GM21723 (cell line): Measurements from ENCODE around the gene UCN.
"Not testable (repeated sequence)": the region's sequence is repeated elsewhere in the genome, so short reads cannot be mapped to it uniquely, and the experiment has no call there.

Source experiments
- ATAC-seq: cut with Tn5 transposase; IDR thresholded peaks from one replicate; pipeline ENCODE4 v1.9.1; 2021; ENCODE audit warnings: mild to moderate bottlenecking, moderate library complexity; ENCODE audit not compliant: unreplicated experiment

UCN gene

DNA sequence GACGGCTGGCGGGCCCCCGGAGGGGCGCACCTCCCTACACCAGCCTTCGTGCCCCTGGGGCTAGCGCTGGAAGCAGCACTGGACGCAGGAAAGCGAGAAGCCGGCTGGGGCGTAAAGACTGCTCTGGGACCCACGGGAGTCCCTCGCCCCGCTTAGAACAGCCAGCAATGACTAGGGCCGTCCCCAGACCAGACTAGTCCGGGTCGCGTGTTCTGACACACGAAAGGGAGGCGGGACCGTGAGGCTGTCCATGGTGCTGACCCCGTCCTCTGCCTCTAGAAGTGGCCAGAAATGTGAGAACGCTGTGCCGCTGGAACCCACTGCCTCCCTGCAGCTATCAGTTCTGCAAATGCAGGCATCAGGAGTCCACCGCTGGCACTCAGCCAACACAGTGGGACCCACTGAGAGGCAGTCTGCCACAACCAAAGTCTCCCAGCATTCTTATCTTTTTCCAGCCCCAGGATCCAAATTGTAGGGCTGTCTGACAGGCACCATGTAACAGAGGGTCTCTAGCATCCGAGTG is at the start of gene UCN:
Gene UCN (minus strand): TSS at position 87 of the 523 bp plus-strand sequence. CDS start 550 bp downstream, outside the sequence.
- ATAC-seq, result no peak

DNA sequence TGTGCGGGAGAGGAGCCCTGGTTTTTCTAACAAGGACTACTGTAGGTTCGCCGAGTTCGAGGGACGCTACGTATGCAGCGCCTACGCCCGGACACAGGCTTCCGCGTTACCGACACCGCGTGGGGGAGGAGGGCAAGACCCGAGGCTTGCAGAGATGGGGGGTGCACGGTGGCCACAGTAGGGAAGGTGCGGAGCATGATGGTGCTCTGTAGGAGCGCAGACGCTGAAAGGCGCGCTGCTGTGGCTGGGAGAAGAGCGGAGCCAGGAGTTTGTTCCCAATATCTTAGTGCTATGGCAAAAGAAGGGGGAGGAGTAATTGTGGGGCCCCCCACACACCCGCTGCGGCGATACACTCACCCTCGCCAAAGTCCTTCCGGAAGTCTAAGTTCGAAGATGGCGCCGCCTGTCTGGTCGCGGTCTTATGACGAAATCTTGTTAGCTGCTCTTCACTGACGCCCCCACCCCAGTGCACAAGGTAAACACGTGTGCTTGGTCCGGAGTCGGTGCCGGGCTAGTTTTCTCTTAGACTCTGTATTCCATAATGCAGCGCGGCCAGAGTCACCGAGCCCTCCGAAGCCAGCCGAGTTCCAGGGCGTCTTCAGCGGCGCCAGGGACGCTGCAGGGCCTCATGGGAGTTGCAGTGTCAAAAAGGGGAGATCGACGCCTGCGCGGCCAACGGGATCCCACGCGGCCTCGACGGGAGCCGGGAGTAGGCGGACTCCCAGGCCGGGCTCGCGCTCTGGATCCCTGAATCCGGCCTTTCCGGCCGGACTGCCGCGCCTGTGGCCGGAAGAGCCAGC is 48.3 kb upstream of the UCN start, which contains the start of gene GTF3C2:
Gene GTF3C2 (minus strand): TSS at position 383 of the 800 bp plus-strand sequence. CDS start 13,210 bp downstream, outside the sequence.
- peak; percentile 80 for ATAC-seq

DNA sequence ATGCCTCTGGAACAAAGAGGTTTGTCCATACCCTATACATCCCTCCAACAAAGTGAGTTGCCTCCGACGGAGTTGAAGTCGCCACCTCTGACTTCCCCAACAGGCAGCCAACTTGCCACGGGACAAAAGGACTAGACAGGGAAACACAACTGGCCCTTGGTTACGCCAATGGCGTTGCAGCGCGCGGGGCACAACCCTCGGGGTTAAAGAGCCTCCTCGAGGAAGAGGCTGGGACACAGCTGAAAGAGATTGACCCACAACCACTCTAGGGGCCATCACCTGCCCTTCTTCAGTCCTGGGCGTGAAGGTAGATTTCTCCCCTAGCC is 47.8 kb upstream of the UCN start:
- peak; percentile 30 for ATAC-seq

DNA sequence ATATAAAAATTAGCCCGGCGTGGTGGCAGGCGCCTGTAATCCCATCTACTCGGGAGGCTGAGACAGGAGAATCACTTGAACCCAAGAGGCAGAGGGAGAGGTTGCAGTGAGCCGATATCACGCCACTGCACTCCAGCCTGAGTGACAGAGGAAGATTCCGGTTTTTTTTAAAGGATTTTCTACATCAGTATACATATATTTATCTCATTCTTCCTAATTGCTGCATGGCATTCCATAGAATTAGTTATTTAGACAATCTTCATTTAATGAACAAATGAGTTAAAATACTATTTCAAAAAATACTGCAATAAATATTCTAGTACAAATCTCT is 46.3 kb upstream of the UCN start:
- ATAC-seq, result no peak

- no peak for ATAC-seq
Measured at GRCh38 chr2:27353762-27354596, 45.7 kb upstream of the UCN start.

- not testable (repeated sequence) for ATAC-seq
Measured at GRCh38 chr2:27353386-27353761, 45.1 kb upstream of the UCN start.

DNA sequence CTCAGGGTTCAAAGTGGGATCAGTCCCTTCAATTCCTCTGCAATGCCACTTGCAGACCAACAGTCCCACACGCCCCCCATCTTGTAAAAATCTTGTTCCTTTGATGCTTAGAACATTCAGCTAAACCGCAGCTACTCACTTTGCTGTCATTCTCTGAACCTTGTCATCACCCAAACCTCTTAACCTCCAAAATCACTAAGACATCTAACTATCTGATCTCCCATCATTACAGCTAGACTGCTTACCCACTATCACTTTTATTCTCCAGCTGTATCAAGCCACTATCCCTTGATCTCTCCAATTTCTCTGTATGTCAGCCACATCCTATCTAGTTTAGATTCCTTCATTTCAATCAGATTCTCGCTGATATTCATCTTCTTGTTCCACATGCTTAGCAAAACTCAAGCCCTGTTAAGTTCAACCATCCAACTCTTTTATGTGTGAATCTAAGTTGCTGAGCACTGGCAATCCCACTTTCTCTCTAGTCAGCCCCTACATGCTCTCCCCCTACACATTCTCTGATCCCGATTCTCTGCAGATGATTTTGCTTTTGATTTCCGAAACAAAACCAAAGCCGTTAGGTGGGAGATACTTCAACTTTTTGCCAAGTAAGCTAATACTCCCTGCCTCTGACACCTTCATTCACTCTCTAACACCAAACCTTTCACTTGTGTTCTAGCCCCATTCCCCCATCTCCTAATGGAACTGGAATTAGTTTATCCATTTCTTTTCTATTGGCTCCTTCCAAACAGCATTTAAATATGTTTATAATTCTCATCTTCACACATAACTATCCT is 43.8 kb upstream of the UCN start:
- ATAC-seq, result no peak

DNA sequence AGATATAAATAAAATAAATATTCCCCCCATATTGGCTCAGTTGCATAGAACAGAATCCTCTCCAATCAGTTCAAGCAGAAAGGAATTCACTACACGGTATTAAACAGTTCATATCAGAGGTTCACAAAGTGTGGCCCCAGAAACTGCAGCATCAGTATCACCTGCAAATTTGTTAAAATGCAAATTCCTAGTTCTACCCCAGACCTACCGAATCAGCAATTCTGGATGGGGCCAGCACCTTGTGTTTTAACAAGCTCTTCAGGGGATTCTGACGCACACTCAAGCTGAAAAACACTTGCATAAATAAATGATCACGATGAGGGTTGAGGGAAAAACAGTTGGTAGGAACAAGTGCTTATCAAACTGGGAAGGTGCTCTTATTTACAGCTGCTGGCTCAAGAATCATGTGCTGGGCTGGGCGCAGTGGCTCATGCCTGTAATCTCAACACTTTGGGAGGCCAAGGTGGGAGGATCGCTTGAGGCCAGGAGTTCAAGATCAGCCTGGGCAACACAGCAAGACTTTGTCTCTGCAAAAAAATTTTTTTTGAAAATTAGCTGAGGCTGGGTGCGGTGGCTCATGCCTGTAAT is 42.0 kb upstream of the UCN start:
- no peak for ATAC-seq

GRCh38 chr2:27347641-27348040 is 39.4 kb upstream of the UCN start:
- ATAC-seq, result no peak

DNA sequence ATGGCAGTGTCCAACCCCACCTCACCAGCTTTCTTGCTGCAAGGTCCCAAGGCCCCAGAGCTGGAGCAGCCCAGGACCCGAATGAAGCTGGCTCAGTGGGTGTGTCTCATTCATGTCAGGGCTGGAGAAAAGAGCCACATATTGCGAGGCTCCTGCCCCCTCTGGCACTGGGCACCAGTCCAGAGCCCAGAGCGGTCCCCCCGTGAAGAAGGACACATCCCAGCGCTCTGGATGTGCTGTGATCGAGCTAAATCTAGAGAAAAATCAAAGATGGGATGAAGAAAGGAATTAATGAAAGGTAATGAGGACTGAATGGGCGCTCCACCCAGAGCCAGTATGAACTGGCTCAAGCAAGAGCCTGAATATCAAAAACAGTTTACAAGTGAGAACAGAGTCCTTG is 27.9 kb upstream of the UCN start:
- ATAC-seq, result no peak

- no peak for ATAC-seq
Measured at GRCh38 chr2:27335311-27335710, 27.1 kb upstream of the UCN start.

DNA sequence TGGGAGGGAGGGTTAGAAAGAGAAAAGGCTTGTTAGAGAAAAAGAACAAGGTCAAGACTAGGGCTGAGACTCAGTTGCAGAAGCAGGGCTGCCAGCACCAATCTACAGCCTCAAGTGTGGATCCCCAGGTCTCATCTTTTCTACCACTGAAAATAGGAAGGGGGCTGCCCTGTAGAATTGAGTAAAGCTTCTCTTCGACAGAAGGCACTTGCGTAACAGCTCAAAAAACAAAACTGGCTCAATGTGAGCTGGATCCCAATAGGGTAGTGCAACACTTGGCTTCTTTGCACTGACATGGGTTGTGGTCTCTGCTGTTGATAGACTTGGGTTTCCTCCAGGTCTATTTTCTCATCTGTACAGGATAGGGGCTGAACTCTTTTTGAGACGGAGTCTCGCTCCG is 16.5 kb upstream of the UCN start:
- ATAC-seq, result no peak

- ATAC-seq, result no peak
Measured at GRCh38 chr2:27323596-27324285, 15.5 kb upstream of the UCN start.

- ATAC-seq, result peak; percentile 89
Measured at GRCh38 chr2:27322766-27323595, 14.7 kb upstream of the UCN start, which contains the start of gene MPV17. Gene MPV17, minus strand, starts transcription at chr2:27323097. Its CDS starts 580 bp downstream, at chr2:27322517.

- ATAC-seq, result peak; percentile 40
Measured at GRCh38 chr2:27322301-27322765, 14.1 kb upstream of the UCN start.

DNA sequence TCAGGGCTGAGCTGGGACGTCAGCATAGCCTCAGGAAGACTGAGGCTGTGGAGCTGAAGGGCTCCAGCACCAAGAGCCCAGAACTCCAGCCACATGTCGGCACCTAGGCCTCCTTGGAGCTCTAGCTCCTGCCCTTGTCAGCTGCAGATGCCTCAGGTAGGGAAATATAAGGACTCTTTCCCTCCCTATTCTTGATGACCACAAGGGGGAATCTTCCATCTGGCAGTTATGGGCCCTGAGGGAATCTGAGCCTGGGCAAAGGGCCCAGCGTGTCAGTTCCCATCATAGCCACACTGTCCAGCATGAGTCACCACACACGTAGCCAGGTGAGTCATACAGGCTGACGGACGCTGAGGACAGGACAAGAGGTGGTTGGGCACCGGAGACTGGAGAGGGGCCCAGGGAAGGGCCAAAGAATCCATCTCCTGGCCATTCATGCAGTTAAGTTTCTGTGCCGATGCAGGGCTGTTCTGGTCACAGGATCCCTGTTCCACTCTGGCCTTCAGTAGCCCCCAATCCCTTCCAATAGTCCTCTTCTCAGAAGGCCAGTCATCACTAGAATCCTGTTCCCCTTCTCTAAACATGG is 12.8 kb upstream of the UCN start:
- ATAC-seq, result no peak

DNA sequence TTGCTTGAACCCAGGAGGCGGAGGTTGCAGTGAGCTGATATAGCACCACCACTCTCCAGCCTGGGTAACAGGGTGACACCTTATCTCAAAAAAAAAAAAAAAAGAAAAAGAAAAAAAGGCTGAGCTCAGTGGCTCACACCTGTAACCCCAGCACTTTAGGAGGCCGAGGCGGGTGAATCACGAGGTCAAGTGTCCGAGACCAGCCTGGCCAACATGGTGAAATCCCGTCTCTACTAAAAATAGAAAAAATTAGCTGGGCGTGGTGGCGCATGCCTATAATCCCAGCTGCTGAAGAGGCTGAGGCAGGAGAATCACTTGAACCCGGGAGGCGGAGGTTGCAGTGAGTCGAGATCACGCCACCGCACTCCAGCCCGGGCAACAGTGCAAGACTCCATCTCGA is 11.6 kb upstream of the UCN start:
- not testable (repeated sequence) for ATAC-seq

DNA sequence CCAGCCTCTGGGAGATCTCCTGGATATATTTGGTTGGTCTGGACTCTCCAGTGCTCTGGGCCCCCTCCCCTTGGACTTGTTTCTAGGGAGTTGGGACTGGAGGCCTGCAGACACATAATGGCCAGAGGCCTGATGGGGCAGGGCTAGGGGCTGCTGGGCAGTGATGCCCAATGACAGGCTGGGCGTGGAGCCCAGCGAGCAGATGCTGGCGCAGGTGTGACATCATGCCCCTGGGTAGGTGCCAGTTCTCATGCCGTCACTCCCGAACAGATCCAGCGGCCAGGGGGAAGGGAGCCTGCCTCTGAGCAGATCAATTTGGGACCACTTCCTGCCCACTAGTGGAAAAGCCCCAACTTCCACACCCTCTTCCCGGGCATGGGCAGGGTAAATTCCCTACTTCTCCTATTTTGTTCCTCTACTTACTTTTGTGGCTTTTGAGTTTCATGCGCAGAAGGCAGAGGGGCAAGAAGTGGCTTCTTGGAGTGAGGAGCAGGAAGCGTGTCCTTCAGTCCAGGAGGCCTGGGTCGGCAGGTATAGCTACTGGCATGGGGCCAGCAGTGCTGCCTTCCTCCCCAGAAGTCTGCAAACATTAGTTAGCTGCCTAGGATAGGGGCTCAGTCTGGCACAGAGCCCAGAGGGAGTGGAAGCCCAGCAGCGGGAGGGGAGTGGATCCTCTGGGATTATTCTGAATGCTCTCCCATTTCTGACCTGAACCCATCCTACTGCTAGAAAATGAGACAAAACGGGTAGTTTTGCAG is 8.6 kb upstream of the UCN start:
- ATAC-seq, result no peak
